ENCODE measurements around the gene ANKRD36.
"Not testable (repeated sequence)": the region's sequence is repeated elsewhere in the genome, so short reads cannot be mapped to it uniquely, and the experiment has no call there.

GRCh38 chr2:97285187-97285586 lies 172.2 kb downstream of the ANKRD36 start:
- TF ChIP-seq, protein P1, sequence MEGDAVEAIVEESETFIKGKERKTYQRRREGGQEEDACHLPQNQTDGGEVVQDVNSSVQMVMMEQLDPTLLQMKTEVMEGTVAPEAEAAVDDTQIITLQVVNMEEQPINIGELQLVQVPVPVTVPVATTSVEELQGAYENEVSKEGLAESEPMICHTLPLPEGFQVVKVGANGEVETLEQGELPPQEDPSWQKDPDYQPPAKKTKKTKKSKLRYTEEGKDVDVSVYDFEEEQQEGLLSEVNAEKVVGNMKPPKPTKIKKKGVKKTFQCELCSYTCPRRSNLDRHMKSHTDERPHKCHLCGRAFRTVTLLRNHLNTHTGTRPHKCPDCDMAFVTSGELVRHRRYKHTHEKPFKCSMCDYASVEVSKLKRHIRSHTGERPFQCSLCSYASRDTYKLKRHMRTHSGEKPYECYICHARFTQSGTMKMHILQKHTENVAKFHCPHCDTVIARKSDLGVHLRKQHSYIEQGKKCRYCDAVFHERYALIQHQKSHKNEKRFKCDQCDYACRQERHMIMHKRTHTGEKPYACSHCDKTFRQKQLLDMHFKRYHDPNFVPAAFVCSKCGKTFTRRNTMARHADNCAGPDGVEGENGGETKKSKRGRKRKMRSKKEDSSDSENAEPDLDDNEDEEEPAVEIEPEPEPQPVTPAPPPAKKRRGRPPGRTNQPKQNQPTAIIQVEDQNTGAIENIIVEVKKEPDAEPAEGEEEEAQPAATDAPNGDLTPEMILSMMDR (conservative IDR thresholded peaks at IDR 0.05 in 1 of 2, IDR thresholded peaks at IDR 0.05 in 1 of 2; ENCODE audit: low read depth in 1 of 2, low read length in 2 of 2), result not testable (repeated sequence)
- TF ChIP-seq EZH2 (IDR thresholded peaks at IDR 0.05; ENCODE audit: low read length, missing control alignments), result not testable (repeated sequence)

Measured in fibroblast of lung (primary cell).